SJSA1 (cell line): ENCODE data around the gene SORBS1. TPM values are rescaled to one million over a fixed set of nuclear protein-coding genes. Genes with fewer than 3 reads are reported as not detected.

Source experiments
- DNase-seq, 2 experiments: peaks; one replicate each; pipeline ENCODE4 v3.0.0-alpha.2; 2015 to 2020; ENCODE audit warnings: low spot score in 2 of 2, low read depth in 1 of 2
- H3K27ac ChIP-seq: fragments of 250-450 bp; sonication (Bioruptor Pico); 2 replicates; pipeline ENCODE4 v1.5.1; 2020; ENCODE audit warnings: mild to moderate bottlenecking, moderate library complexity
- H3K27me3 ChIP-seq: fragments of 250-450 bp; sonication (Bioruptor Pico); replicated peaks from 2 replicates; pipeline ENCODE4 v1.5.1; 2020; ENCODE audit warnings: mild to moderate bottlenecking, moderate library complexity
- H3K36me3 ChIP-seq: fragments of 250-450 bp; sonication (Bioruptor Pico); 2 replicates; pipeline ENCODE4 v1.5.1; 2020; ENCODE audit warnings: mild to moderate bottlenecking
- H3K4me1 ChIP-seq: fragments of 250-450 bp; sonication (Bioruptor Pico); replicated peaks from 2 replicates; pipeline ENCODE4 v1.6.1; 2021; ENCODE audit warnings: mild to moderate bottlenecking
- H3K4me3 ChIP-seq: fragments of 250-450 bp; sonication (Bioruptor Pico); 2 replicates; pipeline ENCODE4 v1.5.1; 2020; ENCODE audit warnings: mild to moderate bottlenecking
- H3K9me3 ChIP-seq: fragments of 250-450 bp; sonication (Bioruptor Pico); replicated peaks from 2 replicates; pipeline ENCODE4 v1.5.1; 2020; ENCODE audit warnings: mild to moderate bottlenecking
- total RNA-seq: library from RNA; depleted of rRNA; stranded (reverse); fragments of >200 nt; shearing (Covaris generic); gene quantifications from 2 replicates; pipeline ENCODE4 v1.2.3, GENCODE V29; 2014

Gene SORBS1
- total RNA-seq, 1 experiment from 2014 or later, result 2.9 TPM

DNA sequence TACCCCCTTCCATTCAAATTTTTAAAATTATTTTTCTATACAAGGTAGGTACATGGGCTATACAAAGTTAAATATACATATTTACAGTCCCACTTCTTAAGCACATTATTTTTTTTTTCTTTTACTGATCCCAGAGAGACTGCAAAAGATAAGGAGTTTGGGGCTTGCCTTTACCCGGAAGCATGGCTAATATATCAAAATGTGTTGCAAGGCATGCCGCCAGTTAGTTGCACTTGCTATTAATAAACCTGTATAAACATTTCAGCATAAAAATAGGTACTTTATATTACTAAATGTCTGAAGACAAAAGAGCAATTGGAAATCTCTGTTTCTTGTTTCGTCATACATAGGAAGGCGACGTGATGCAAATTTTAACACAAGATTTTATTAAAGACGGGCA is 248.9 kb downstream of the SORBS1 start:
- no peaks in the 10 kb centered on the region for H3K9me3 ChIP-seq
- H3K27me3 ChIP-seq, result no peaks in the 10 kb centered on the region
- DNase-seq, result no peak
- no peak overlapping the region for H3K4me3 ChIP-seq
- H3K36me3 ChIP-seq, result no peaks in the 10 kb centered on the region
- peaks cover 44% of the 10 kb centered on the region for H3K4me1 ChIP-seq
- no peak overlapping the region for H3K27ac ChIP-seq

DNA sequence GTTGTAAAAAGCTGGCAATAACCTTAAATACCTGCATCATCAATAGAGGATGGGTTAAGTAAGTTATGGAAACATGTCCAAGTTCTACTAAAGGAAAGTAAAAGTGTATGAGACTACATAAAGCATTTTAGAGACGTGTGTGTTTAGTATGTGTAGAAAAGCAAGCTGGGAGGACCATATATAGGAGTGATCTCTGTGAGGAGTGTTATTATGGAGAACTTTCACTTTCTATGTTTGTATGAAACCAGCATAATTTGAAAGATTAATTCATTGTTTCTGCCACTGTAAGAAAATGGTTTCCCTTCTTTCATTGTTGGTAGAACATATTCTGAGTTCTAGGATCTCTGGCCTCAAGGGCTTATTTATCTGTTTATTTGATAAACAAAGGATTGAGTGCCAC is 251.2 kb downstream of the SORBS1 start:
- Histone ChIP-seq H3K4me1 (peaks cover 62% of the 10 kb centered on the region), H3K27ac (peak overlapping the region; percentile 64; the same call in 1 of the 2 replicates), H3K4me3 (no peak overlapping the region), H3K9me3 (no peaks in the 10 kb centered on the region), H3K27me3 (no peaks in the 10 kb centered on the region), H3K36me3 (no peaks in the 10 kb centered on the region)
- no peak for DNase-seq

DNA sequence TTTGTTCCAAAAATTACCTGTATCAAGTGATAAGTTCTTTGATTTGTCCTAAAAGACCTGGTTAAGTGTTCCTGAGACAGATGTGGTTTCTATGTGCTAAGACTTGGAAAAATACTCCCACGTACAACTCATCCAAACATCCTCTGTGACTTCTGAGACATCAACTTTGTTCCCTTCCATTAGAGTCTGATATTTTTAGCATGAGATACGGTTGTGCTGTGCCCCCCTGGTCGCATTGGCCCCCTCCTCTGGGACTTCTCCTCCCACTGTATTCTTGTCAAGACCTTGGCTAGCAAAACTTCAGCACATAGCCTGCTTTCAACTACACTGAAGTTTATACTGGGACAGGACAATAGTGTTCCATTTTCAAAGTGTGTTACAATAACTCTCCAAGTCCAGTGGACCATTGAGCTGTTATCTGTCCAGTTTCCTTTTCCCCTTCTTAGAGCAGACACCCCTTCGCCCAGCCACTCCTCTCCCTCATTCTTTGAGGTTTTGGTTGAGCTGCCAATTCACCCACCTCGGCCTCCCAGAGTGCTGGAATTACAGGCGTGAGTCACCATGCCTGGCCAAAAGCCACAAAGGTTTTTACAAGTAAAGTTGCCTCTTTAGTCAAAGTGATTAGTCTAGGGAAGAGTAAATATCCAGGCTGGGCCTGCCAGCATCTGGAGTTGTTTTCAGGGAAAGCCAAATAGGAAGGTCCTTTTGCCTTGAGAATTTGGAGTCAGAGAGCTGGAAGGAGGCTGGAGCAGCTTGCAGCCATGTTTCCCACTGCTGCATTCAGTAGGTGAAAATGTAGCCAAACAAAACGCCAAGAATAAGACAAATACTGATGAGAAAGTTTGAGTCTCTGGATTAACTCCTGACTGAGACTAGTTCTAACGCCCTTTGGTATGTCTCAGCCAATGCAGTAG is 252.5 kb downstream of the SORBS1 start:
- no peak overlapping the region for H3K4me3 ChIP-seq
- no peaks in the 10 kb centered on the region for H3K36me3 ChIP-seq
- DNase-seq, result peak; percentile 98
- H3K9me3 ChIP-seq, result no peaks in the 10 kb centered on the region
- H3K27me3 ChIP-seq, result no peaks in the 10 kb centered on the region
- peaks cover 62% of the 10 kb centered on the region for H3K4me1 ChIP-seq
- H3K27ac ChIP-seq, result peak overlapping the region; percentile 69

DNA sequence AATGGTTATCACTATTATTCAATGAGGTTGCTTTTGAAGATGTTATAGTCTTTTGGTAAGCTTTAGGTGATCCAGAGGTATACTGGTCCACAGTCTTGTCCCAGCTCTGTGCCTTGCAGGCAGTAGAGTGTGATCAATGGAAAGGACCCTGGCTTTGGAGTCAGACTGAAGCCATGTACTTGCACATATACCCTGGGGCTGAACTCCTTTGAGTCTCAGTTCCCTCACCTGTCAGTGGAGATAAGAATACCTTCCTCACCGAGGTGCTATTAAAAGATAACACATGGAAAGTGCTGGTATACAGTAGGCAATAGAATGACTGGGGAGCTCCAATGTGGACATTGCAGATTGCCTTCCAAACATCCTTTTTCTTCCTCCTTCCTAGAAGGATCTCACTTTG is 254.3 kb downstream of the SORBS1 start:
- no peak for DNase-seq
- Histone ChIP-seq H3K36me3 (no peaks in the 10 kb centered on the region), H3K4me1 (peaks cover 52% of the 10 kb centered on the region), H3K4me3 (no peak overlapping the region), H3K9me3 (no peaks in the 10 kb centered on the region), H3K27ac (peak overlapping the region; percentile 69; the same call in 1 of the 2 replicates), H3K27me3 (no peaks in the 10 kb centered on the region)

DNA sequence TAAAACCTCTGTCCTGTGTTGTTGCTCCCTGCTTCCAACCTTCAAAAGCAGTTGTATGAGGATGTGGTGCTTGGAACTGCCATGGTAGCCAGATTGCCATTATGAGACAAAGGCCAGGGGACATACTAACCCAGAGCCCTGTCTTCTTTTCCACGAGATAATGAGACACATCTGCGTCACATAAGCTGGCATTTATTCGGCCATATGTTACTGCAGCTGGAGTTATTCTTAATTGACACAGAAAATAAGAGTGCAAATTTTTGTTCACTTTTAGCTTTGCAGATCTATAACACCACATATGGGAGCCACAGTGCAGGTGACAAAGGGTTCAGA is 254.9 kb downstream of the SORBS1 start:
- Histone ChIP-seq H3K27ac (no peak overlapping the region), H3K27me3 (no peaks in the 10 kb centered on the region), H3K4me1 (peaks cover 52% of the 10 kb centered on the region), H3K9me3 (no peaks in the 10 kb centered on the region), H3K36me3 (no peaks in the 10 kb centered on the region), H3K4me3 (no peak overlapping the region)
- no peak for DNase-seq

DNA sequence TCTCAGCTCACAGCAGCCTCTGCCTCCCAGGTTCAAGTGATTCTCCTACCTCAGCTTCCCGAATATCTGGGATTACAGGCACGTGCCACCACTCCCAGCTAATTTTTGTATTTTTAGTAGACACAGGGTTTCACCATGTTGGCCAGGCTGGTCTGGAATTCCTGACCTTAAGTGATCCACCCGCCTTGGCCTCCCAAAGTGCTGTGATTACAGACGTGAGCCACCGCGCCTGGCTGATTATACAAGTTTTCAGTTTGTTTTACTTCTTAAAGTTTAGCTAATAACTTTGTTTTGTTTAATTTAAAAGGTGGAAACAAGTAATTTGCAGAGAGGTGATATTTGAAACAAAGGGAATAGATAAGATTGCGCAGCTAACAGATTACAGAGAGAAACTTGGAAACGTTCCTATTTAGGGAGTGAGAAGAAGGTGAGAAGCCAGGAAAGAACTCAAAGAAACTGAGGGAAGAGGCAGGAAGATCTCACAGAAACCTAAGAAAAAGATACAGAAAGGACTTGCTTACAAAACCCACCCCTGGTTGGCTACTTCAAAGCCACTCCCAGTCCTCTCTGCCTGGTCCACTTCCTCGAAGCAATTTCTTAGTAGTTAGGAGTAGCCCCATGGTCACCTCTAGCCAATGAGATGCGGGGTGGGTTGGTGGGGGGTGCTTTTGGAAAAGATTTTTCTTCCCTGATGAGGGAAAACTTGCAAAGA is 255.4 kb downstream of the SORBS1 start:
- Histone ChIP-seq H3K27ac (no peak overlapping the region), H3K9me3 (no peaks in the 10 kb centered on the region), H3K27me3 (no peaks in the 10 kb centered on the region), H3K4me3 (no peak overlapping the region), H3K36me3 (no peaks in the 10 kb centered on the region), H3K4me1 (peaks cover 50% of the 10 kb centered on the region)
- no peak for DNase-seq

DNA sequence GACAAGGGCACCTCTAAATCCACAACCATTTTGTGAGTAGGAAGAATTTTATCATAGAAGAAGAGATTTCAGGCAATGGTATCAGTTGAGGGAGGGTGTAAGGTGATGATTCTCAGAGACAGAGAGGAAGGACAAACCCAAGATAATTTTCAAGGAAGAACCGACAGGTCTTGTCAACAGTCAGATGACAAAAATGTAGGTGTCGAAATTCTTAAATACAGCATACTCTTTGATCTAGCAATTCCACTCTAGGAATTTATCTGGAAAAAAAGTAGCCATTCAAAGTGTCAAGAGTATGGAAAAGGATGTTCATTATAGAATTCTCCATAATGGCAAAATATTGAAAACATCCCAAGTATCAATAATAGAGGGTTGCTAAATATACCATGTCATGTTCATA is 256.2 kb downstream of the SORBS1 start:
- Histone ChIP-seq H3K9me3 (no peaks in the 10 kb centered on the region), H3K4me3 (no peak overlapping the region), H3K27ac (no peak overlapping the region), H3K27me3 (no peaks in the 10 kb centered on the region), H3K36me3 (no peaks in the 10 kb centered on the region), H3K4me1 (peaks cover 43% of the 10 kb centered on the region)
- no peak for DNase-seq

DNA sequence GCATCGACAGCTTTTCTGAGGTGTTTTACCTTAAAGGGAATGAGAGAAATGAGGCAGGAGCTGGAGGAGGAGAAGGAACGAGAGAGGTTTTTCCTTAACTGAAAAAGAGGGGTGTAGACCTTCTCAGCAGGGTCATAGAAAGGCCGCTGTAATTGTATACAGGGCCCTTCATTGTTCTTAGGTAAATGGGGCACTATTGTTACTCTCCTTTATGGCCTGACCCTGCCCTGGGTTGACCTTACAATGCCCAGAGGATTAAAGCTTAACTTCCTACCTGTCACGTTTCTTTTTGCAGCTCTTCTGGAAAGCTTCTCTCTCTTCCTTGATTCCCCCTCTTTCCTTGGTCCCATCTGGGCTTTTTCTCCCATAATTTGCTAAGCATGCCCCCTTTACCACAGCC is 256.7 kb downstream of the SORBS1 start:
- no peaks in the 10 kb centered on the region for H3K27me3 ChIP-seq

DNA sequence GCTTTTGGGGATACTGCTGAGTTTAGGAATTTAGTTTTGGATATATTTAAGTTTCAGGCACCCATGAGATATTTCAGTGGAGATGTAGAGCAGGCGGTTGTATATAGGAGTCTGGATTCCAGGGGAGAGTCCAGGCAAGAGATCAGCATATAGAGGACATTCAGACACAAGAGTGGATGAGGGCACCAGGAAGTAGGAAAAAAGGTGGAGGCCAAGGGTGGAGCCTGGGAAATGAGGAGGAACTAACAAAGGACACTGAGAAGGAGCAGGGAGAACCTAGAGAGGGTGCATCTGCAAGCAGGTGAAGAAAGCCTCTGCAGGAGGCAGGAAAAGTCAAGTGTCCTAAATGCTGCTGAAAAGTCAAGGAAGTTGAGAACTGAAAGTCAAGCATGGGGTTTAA is 257.2 kb downstream of the SORBS1 start:
- Histone ChIP-seq H3K36me3 (no peaks in the 10 kb centered on the region), H3K4me1 (peaks cover 32% of the 10 kb centered on the region), H3K27ac (no peak overlapping the region), H3K4me3 (no peak overlapping the region), H3K9me3 (no peaks in the 10 kb centered on the region), H3K27me3 (no peaks in the 10 kb centered on the region)
- no peak for DNase-seq

More for the DNA sequence above, 256.7 kb downstream of the SORBS1 start:
- Histone ChIP-seq H3K9me3 (no peaks in the 10 kb centered on the region), H3K4me3 (no peak overlapping the region), H3K4me1 (peaks cover 38% of the 10 kb centered on the region), H3K27ac (no peak overlapping the region), H3K36me3 (no peaks in the 10 kb centered on the region)
- no peak for DNase-seq

DNA sequence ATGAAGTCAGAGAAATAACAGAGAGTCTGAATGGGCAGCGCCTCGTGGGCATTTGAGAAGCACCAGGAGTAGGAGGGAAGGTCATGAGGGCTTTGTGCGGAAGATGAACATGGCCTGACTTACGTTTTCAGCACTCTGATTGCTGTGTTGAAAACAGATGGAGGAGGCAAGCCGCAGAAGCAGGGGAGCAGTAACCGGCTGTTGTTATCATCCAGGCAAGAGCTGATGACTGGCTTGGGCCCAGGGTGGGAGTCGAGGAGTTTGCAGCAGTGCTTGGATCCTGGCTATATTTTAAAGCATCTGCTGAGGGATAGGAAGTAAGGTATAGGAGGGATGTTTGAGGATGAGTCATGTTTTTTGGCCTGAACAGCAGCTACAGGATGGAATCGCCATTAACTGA is 257.6 kb downstream of the SORBS1 start:
- no peaks in the 10 kb centered on the region for H3K27me3 ChIP-seq
- no peak overlapping the region for H3K4me3 ChIP-seq
- H3K27ac ChIP-seq, result no peak overlapping the region
- H3K36me3 ChIP-seq, result no peaks in the 10 kb centered on the region
- no peak for DNase-seq
- H3K9me3 ChIP-seq, result no peaks in the 10 kb centered on the region
- peaks cover 31% of the 10 kb centered on the region for H3K4me1 ChIP-seq

DNA sequence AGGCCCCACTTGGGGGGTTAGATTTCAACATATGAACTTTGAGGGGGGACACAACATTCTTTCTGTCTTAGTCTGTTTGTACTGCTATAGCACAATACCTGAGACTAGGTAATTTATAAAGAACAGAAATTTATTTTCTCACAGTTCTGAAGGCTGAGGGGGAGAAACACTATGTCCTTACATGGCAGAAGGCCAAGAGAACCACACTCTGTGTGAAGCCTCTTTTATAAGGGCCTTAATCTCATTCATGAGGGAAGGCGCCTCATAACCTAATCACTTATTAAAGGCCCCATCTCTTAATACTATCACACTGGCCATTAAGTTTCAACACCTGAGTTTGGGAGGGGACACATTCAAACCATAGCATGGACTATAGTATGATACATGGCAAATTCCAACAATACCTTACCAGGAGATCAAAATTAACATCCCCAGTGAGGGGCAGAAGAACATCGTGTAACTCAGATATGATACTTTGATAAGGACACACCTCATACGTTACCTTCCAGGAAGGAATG is 261.1 kb downstream of the SORBS1 start:
- Histone ChIP-seq H3K4me1 (peaks cover 12% of the 10 kb centered on the region), H3K4me3 (no peak overlapping the region), H3K27me3 (no peaks in the 10 kb centered on the region), H3K27ac (no peak overlapping the region), H3K36me3 (no peaks in the 10 kb centered on the region), H3K9me3 (no peaks in the 10 kb centered on the region)
- no peak for DNase-seq

DNA sequence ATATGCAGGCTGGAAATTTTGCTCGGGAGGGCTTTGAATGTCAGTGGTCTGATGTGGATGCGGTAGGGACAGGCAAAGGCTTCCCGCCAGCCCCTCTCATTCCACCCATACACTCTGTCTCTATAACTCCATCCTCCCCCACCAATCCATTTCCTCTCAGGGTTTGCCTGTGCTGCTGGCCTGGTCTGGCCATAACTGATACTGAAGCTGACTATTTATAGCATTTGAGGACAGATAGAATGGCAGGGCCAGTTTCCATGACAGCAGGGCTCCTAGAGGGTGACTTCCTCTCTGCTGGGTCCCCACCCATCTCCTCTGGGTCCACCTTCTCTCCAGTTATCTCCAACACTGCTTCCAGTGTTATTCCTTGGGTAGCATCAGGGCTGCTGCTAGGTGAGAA is 263.8 kb downstream of the SORBS1 start:
- peaks cover 29% of the 10 kb centered on the region for H3K4me1 ChIP-seq
- H3K9me3 ChIP-seq, result no peaks in the 10 kb centered on the region
- no peaks in the 10 kb centered on the region for H3K36me3 ChIP-seq
- H3K4me3 ChIP-seq, result no peak overlapping the region
- no peaks in the 10 kb centered on the region for H3K27me3 ChIP-seq
- DNase-seq, result no peak
- H3K27ac ChIP-seq, result no peak overlapping the region

DNA sequence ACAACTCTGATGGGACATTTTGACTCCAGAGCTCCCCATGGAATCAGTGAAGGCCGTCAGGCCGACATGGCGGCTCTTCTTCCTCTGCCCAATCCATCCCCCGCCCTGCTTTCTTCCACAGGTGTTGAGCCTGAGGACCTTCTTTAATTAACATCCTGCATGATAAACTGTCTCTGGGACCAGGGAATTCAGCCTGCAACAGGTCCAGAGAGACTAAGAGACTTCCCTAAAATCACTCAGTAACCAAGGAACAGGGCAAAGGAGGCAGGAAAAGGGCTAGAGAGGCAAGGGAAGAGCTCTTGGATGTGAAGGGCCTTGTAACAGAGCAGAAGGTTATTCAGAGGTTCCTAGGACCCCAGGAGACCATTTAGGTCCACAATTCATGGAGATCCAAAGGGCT is 264.4 kb downstream of the SORBS1 start:
- H3K4me1 ChIP-seq, result peaks cover 29% of the 10 kb centered on the region
- no peaks in the 10 kb centered on the region for H3K36me3 ChIP-seq
- no peak overlapping the region for H3K27ac ChIP-seq
- H3K4me3 ChIP-seq, result no peak overlapping the region
- DNase-seq, result no peak
- no peaks in the 10 kb centered on the region for H3K9me3 ChIP-seq
- H3K27me3 ChIP-seq, result no peaks in the 10 kb centered on the region
